ENCODE measurements around the gene OR7A5.

DNA sequence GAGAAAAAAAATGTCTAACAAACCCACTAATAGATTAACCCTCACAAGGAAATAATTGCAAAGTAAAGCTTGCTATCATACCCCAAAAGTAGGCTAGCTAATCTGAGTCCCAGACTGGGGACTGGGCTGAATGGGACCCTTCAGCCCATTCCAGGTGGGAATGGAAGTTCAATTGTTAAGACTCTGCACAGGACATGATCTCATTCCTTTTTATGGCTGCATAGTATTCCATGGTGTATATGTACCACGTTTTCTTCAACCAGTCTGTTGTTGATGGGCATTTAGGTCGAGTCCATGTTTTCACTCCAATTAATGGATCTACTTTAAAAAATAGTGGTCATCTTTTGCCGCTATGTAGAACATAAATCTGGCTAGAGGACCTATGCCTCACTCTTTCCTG is 17.9 kb downstream of the OR7A5 start:
- TF ChIP-seq, protein P1, sequence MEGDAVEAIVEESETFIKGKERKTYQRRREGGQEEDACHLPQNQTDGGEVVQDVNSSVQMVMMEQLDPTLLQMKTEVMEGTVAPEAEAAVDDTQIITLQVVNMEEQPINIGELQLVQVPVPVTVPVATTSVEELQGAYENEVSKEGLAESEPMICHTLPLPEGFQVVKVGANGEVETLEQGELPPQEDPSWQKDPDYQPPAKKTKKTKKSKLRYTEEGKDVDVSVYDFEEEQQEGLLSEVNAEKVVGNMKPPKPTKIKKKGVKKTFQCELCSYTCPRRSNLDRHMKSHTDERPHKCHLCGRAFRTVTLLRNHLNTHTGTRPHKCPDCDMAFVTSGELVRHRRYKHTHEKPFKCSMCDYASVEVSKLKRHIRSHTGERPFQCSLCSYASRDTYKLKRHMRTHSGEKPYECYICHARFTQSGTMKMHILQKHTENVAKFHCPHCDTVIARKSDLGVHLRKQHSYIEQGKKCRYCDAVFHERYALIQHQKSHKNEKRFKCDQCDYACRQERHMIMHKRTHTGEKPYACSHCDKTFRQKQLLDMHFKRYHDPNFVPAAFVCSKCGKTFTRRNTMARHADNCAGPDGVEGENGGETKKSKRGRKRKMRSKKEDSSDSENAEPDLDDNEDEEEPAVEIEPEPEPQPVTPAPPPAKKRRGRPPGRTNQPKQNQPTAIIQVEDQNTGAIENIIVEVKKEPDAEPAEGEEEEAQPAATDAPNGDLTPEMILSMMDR (IDR thresholded peaks at IDR 0.05), result no peak
- TF ChIP-seq SMAD4 (CRISPR knock-in tag; IDR thresholded peaks at IDR 0.05) (no peak), ZNF232 (CRISPR knock-in tag; IDR thresholded peaks at IDR 0.05) (no peak)

Measured in WTC11 (cell line).